H1 (cell line): ENCODE results near the gene WDR1. TPM values are rescaled to one million over a fixed set of nuclear protein-coding genes. Genes with fewer than 3 reads are reported as not detected.

Experiments used
- CTCF ChIA-PET: fragments of 300-600 bp; sonication (Branson Sonifier 250); formaldehyde crosslinking; loops from one replicate; lab custom pipeline; 2021; ENCODE audit not compliant: partially characterized antibody; lab: Charles Lee
- POLR2A ChIA-PET: fragments of 300-600 bp; sonication (Branson Sonifier 250); formaldehyde crosslinking; loops from one replicate; lab custom pipeline; 2021; ENCODE audit warnings: inconsistent platforms; ENCODE audit not compliant: partially characterized antibody; lab: Charles Lee
- DNase-seq, 2 experiments: peaks; one replicate each; pipeline versions ENCODE4 v3.0.0 to v3.0.0-alpha.2; 2010 to 2022; ENCODE audit warnings: low spot score in 2 of 2, low read depth in 1 of 2, mixed read lengths in 1 of 2
- FAIRE-seq: peaks from 2 replicates; lab custom pipeline; 2011; peaks lifted over from hg19 to GRCh38; lab: Jason Lieb, UNC
- H2AFZ ChIP-seq: 2 replicates; pipeline ENCODE4 v1.8.1; 2012; ENCODE audit warnings: low read length, inconsistent platforms
- H2AK5ac ChIP-seq: 2 replicates; pipeline ENCODE4 v1.6.1; 2013; ENCODE audit warnings: low read depth, low read length
- H2BK120ac ChIP-seq: replicated peaks from 2 replicates; pipeline ENCODE3; 2013; ENCODE audit warnings: low read depth, low read length, inconsistent platforms
- H2BK12ac ChIP-seq: 2 replicates; pipeline ENCODE4 v1.6.1; 2013; ENCODE audit warnings: low read depth, low read length
- H2BK15ac ChIP-seq: 2 replicates; pipeline ENCODE4 v1.6.1; 2013; ENCODE audit warnings: low read length
- H2BK20ac ChIP-seq: 2 replicates; pipeline ENCODE4 v1.6.1; 2013; ENCODE audit warnings: low read length
- H2BK5ac ChIP-seq: 2 replicates; pipeline ENCODE4 v1.6.1; 2013; ENCODE audit warnings: low read depth, low read length
- H3K14ac ChIP-seq: 2 replicates; pipeline ENCODE4 v1.6.1; 2013; ENCODE audit warnings: inconsistent platforms; ENCODE audit not compliant: insufficient read length
- H3K18ac ChIP-seq: 2 replicates; pipeline ENCODE4 v1.6.1; 2013; ENCODE audit warnings: low read length; ENCODE audit errors: extremely low read depth
- H3K23ac ChIP-seq: 2 replicates; pipeline ENCODE4 v1.6.1; 2013; ENCODE audit warnings: inconsistent platforms; ENCODE audit not compliant: insufficient read length
- H3K23me2 ChIP-seq: 2 replicates; pipeline ENCODE4 v1.6.1; 2013; ENCODE audit warnings: low read depth, low read length
- H3K27ac ChIP-seq: 2 replicates; pipeline ENCODE4 v1.6.1; 2011; ENCODE audit warnings: low read depth, low read length, inconsistent platforms
- H3K27me3 ChIP-seq, 4 experiments: replicated peaks in 1 of 4; 1 replicate in 1 of 4; 2 replicates in 3 of 4; pipeline versions ENCODE4 v1.6.1 to v1.8.1; 2011 to 2013; ENCODE audit warnings: low read length in 3 of 4, mild to moderate bottlenecking in 3 of 4, inconsistent platforms in 2 of 4, mixed read lengths in 2 of 4, moderate library complexity in 1 of 4; ENCODE audit not compliant: control insufficient read depth in 3 of 4, insufficient read depth in 3 of 4; ENCODE audit errors: extremely low read depth in 1 of 4
- H3K36me3 ChIP-seq, 4 experiments: 2 replicates each; pipeline versions ENCODE4 v1.6.1 to v1.8.1; 2011 to 2013; ENCODE audit warnings: mild to moderate bottlenecking in 4 of 4, low read length in 3 of 4, moderate library complexity in 2 of 4, control low read depth in 1 of 4, inconsistent platforms in 1 of 4; ENCODE audit not compliant: insufficient read depth in 4 of 4, control insufficient read depth in 2 of 4
- H3K4ac ChIP-seq: replicated peaks from 2 replicates; pipeline ENCODE3; 2013; ENCODE audit warnings: low read length, low read depth, mixed read lengths, inconsistent platforms; ENCODE audit not compliant: insufficient read length
- H3K4me1 ChIP-seq, 4 experiments: replicated peaks in 1 of 4; 1 replicate in 1 of 4; 2 replicates in 3 of 4; pipeline versions ENCODE4 v1.6.1 to v1.8.1; 2011 to 2013; ENCODE audit warnings: low read length in 3 of 4, inconsistent platforms in 2 of 4, mixed read lengths in 1 of 4; ENCODE audit not compliant: insufficient read depth in 4 of 4, control insufficient read depth in 3 of 4
- H3K4me2 ChIP-seq, 2 experiments: 2 replicates each; pipeline versions ENCODE4 v1.6.1 to v1.8.1; 2011 to 2013; ENCODE audit warnings: low read depth in 2 of 2, low read length in 2 of 2, control low read depth in 1 of 2, inconsistent platforms in 1 of 2, mild to moderate bottlenecking in 1 of 2; ENCODE audit not compliant: insufficient read depth in 1 of 2
- H3K4me3 ChIP-seq, 4 experiments: fragments of 200-600, 300-600 bp in 1 of 4; sonication (generic), shearing (Covaris generic), sonication (Bioruptor Twin) in 1 of 4; 2 replicates each; pipeline versions ENCODE4 v1.5.1 to v1.8.1; 2011 to 2016; ENCODE audit warnings: low read length in 4 of 4, low read depth in 3 of 4, control low read depth in 2 of 4, inconsistent platforms in 2 of 4, mild to moderate bottlenecking in 2 of 4, mixed read lengths in 1 of 4, moderate library complexity in 1 of 4; ENCODE audit not compliant: insufficient read depth in 2 of 4; ENCODE audit errors: extremely low read depth in 1 of 4
- H3K56ac ChIP-seq: replicated peaks from 2 replicates; pipeline ENCODE3; 2013; ENCODE audit warnings: low read depth, mild to moderate bottlenecking, mixed read lengths, low read length, inconsistent platforms; ENCODE audit not compliant: insufficient read length
- H3K79me1 ChIP-seq: 2 replicates; pipeline ENCODE4 v1.6.1; 2013; ENCODE audit warnings: low read depth, low read length, control low read depth
- H3K79me2 ChIP-seq, 2 experiments: 2 replicates each; pipeline versions ENCODE4 v1.6.1 to v1.8.1; 2012 to 2013; ENCODE audit warnings: low read length in 2 of 2, mild to moderate bottlenecking in 2 of 2, inconsistent platforms in 1 of 2; ENCODE audit not compliant: insufficient read depth in 2 of 2, control insufficient read depth in 1 of 2
- H3K9ac ChIP-seq, 4 experiments: replicated peaks in 1 of 4; 1 replicate in 1 of 4; 2 replicates in 3 of 4; pipeline versions ENCODE4 v1.6.1 to v1.8.1; 2011 to 2013; ENCODE audit warnings: low read depth in 3 of 4, low read length in 3 of 4, control low read depth in 2 of 4, mild to moderate bottlenecking in 2 of 4, moderate library complexity in 2 of 4, inconsistent platforms in 1 of 4; ENCODE audit errors: extremely low read depth in 1 of 4
- H3K9me3 ChIP-seq, 2 experiments: 2 replicates each; pipeline versions ENCODE4 v1.6.1 to v1.8.1; 2012 to 2013; ENCODE audit warnings: mild to moderate bottlenecking in 2 of 2, moderate library complexity in 2 of 2, control low read depth in 1 of 2, inconsistent platforms in 1 of 2, low read depth in 1 of 2, low read length in 1 of 2, mixed read lengths in 1 of 2; ENCODE audit not compliant: insufficient read depth in 2 of 2
- H4K20me1 ChIP-seq, 2 experiments: replicated peaks in 1 of 2; 2 replicates each; pipeline versions ENCODE3 to v1.8.1; 2011 to 2013; ENCODE audit warnings: inconsistent platforms in 2 of 2, low read length in 2 of 2, mild to moderate bottlenecking in 1 of 2; ENCODE audit not compliant: insufficient read depth in 2 of 2, control insufficient read depth in 1 of 2
- H4K5ac ChIP-seq: 2 replicates; pipeline ENCODE4 v1.6.1; 2013; ENCODE audit warnings: low read length, low read depth, mixed read lengths, inconsistent platforms; ENCODE audit not compliant: insufficient read length
- H4K8ac ChIP-seq: 2 replicates; pipeline ENCODE4 v1.8.0; 2013; ENCODE audit warnings: mild to moderate bottlenecking, moderate library complexity, low read length, inconsistent platforms; ENCODE audit not compliant: insufficient read depth; ENCODE audit errors: extremely low read depth
- H4K91ac ChIP-seq: replicated peaks from 2 replicates; pipeline ENCODE3; 2013; ENCODE audit warnings: low read length, mixed read lengths, inconsistent platforms; ENCODE audit not compliant: insufficient read length
- ASH2L ChIP-seq: fragments of 200-600, 300-600 bp; sonication (generic); IDR thresholded peaks from one replicate; pipeline ENCODE4 v1.7.1; 2017; ENCODE audit warnings: low read length
- BACH1 ChIP-seq: IDR thresholded peaks from 2 replicates; pipeline ENCODE4 v1.6.1; 2012; ENCODE audit warnings: low read length, improper control_type of control experiment
- CBX5 ChIP-seq: fragments of 300-800, 300-1000 bp; sonication (generic); IDR thresholded peaks from 2 replicates; pipeline ENCODE4 v1.7.1; 2016; ENCODE audit warnings: antibody characterized with exemption, low read length, low read depth
- CEBPB ChIP-seq: IDR thresholded peaks from 2 replicates; pipeline ENCODE4 v1.6.1; 2012; ENCODE audit warnings: low read depth, low read length
- JUN ChIP-seq: IDR thresholded peaks from 2 replicates; pipeline ENCODE4 v1.6.1; 2011; ENCODE audit warnings: low read depth, mild to moderate bottlenecking, improper control_type of control experiment, low read length
- SP1 ChIP-seq: IDR thresholded peaks from 2 replicates; pipeline ENCODE4 v1.6.1; 2011; ENCODE audit warnings: low read depth, low read length
- WGBS, 2 experiments: shearing (Covaris generic) in 1 of 2; methylation state at CpG; one replicate each; pipeline versions ENCODE4 v1.1.6 to v1.1.7; 2013 to 2015; ENCODE audit warnings: low lambda C conversion rate in 2 of 2, mixed read lengths in 2 of 2, inconsistent platforms in 1 of 2, low coverage in 1 of 2, missing lambda C conversion rate in 1 of 2; ENCODE audit not compliant: insufficient replicate concordance in 2 of 2, insufficient coverage in 1 of 2, insufficient read length in 1 of 2; ENCODE audit errors: extremely low coverage in 1 of 2, missing lambda C conversion rate in 1 of 2; 5-methylcytosine and 5-hydroxymethylcytosine counted together
- polyA plus RNA-seq, 7 experiments: library from polyadenylated mRNA; depleted of rRNA in 3 of 7; stranded (reverse) in 5 of 7; unstranded in 2 of 7; fragments of >200 nt in 5 of 7; fragments of 200-250 nt in 2 of 7; gene quantifications; 1 replicate in 5 of 7; 2 replicates in 1 of 7; 4 replicates in 1 of 7; pipeline versions ENCODE4 v1.2.1 to v1.2.3, GENCODE V29; 2011 to 2013; ENCODE audit warnings: missing spikeins in 2 of 7, mixed read lengths in 2 of 7
- total RNA-seq: library from RNA; stranded (reverse); fragmentation: NEBNext Ultra II Directional; extraction: Animal tissue kit (Norgen Biotek cat#: 25700); gene quantifications from 2 replicates; pipeline ENCODE4 v1.2.1, GENCODE V29; 2021
- TF ChIP-seq, protein P1 (sequence below): IDR thresholded peaks from 2 replicates; pipeline ENCODE4 v1.6.1; 2012; ENCODE audit warnings: low read length, inconsistent platforms

WDR1 gene
- total and polyA plus RNA-seq, 2 of the 8 experiments (the other 6 are each of a cell fraction or from before 2014, with no cell fraction given) = 315 to 377 TPM

DNA sequence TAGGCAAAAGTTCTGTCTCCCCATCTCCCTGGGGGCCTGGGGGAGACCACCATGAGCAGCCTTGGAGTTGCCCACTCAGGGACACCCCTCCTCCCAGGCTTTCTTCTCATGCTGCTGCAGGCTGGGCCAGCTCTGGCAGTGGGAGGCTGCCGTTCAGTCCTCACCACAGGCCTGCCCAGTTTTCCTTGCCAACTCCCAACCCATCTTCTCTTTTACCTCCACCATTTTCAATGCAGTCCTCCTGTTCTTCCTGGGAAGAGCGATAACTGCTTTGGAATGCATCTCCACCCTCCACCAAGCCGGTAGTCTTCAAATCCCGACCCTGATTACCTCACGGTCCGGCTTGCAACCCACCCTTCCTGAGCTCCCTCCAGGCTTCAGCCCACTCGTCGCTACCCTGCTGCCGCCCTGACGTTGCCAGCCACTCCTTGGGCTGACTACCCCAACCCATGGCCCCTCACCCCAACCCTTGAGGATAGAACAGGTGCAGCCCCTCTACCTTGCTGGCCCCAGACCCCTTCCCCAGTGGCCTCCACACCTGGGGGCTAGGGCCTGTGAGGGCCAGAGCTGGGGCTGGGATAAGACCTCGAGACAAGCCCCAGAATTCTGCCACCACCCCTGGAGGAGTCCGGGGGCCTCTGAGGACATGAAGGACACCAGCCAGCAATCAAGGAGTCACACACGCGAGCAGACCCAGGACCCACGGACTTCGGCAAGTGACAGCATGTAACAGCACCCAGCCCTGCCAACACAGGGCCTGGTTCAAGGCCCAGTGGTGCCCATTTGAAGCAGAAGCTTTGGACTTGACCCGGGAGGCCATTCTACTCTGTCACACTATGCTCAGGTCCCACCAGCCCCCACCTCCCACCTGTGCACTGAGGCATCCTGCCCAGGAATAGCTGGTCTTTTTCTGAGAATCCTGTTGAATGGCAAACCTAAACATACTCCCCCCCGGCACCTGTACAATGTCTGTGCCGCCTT is 9.2 kb downstream of the WDR1 start:
- Histone ChIP-seq H3K23me2 (no peaks in the 10 kb centered on the region; the same call in 1 of the 2 replicates), H3K79me2 (peaks cover 51 to 99% of the 10 kb centered on the region in 2 experiments), H2BK20ac (no peak overlapping the region), H3K36me3 (peaks cover 14 to 54% (median 23%) of the 10 kb centered on the region in 4 experiments), H3K79me1 (peaks cover 48% of the 10 kb centered on the region), H2BK15ac (no peak overlapping the region), H2AK5ac (no peak overlapping the region), H3K4me1 (peaks cover 7 to 53% (median 25%) of the 10 kb centered on the region in 4 experiments), H3K14ac (no peak overlapping the region), H3K4me3 (no peak overlapping the region), H4K20me1 (peaks cover 55 to 64% of the 10 kb centered on the region in 2 experiments), H4K91ac (no peak overlapping the region), H3K9ac (no peak overlapping the region), H3K9me3 (no peaks in the 10 kb centered on the region), H3K27me3 (no peaks in the 10 kb centered on the region), H3K4ac (no peak overlapping the region), H3K56ac (no peak overlapping the region), H3K27ac (no peak overlapping the region), H4K5ac (no peak overlapping the region), H4K8ac (peak overlapping the region; percentile 57), H2AFZ (no peak overlapping the region), H3K18ac (peak overlapping the region; percentile 19; the same call in 1 of the 2 replicates), H2BK5ac (no peak overlapping the region; the same call in 1 of the 2 replicates), H3K4me2 (peak overlapping the region in 1 of 2 experiments; percentile 12; a peak in 1 of 4 replicates), H2BK12ac (no peak overlapping the region), H2BK120ac (no peak overlapping the region), H3K23ac (no peak overlapping the region)
- DNase-seq (peak in 1 of 2 experiments; percentile 45), FAIRE-seq (no peak)
- ChIA-PET POLR2A (interaction anchor here (0.5 to 13.7 kb wide), 5 partner anchors 6 to 611 kb away, joined by 4 to 197 read pairs (median 99); partner anchors contain the start of gene WDR1), CTCF (interaction anchor here (0.9 to 1.0 kb wide), 2 partner anchors 11 to 194 kb away, joined by 3 to 4 read pairs; no protein-coding TSS in a partner anchor)
- WGBS, 2 experiments = 91% methylated on average over 19 of the region's 19 CpGs; no CpG with 5 or more reads in 1 of the 2 experiments
- TF ChIP-seq, protein P1, sequence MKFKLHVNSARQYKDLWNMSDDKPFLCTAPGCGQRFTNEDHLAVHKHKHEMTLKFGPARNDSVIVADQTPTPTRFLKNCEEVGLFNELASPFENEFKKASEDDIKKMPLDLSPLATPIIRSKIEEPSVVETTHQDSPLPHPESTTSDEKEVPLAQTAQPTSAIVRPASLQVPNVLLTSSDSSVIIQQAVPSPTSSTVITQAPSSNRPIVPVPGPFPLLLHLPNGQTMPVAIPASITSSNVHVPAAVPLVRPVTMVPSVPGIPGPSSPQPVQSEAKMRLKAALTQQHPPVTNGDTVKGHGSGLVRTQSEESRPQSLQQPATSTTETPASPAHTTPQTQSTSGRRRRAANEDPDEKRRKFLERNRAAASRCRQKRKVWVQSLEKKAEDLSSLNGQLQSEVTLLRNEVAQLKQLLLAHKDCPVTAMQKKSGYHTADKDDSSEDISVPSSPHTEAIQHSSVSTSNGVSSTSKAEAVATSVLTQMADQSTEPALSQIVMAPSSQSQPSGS = no peak
- TF ChIP-seq SP1 = no peak
- no peak for TF ChIP-seq JUN
- TF ChIP-seq ASH2L = no peak
- no peak for TF ChIP-seq BACH1
- TF ChIP-seq CBX5 = no peak
- TF ChIP-seq CEBPB = no peak
